ENCODE data around the gene WWOX.
"Not testable (repeated sequence)": the region's sequence is repeated elsewhere in the genome, so short reads cannot be mapped to it uniquely, and the experiment has no call there.

Gene WWOX

GRCh38 chr16:78596996-78597422 lies 497.6 kb downstream of the WWOX start:
- no peak for DNase-seq (ENCODE audit: extremely low read depth, low read depth)
- TF ChIP-seq CTCF (IDR thresholded peaks at IDR 0.05; ENCODE audit: low read depth, low read length), result no peak

GRCh38 chr16:78597809-78598570 lies 498.5 kb downstream of the WWOX start:
- DNase-seq (ENCODE audit: extremely low read depth, low read depth), result no peak
- no peak for TF ChIP-seq CTCF (IDR thresholded peaks at IDR 0.05; ENCODE audit: low read depth, low read length)

GRCh38 chr16:78599271-78599670 lies 499.8 kb downstream of the WWOX start:
- no peak for DNase-seq (ENCODE audit: extremely low read depth, low read depth)
- TF ChIP-seq CTCF (IDR thresholded peaks at IDR 0.05; ENCODE audit: low read depth, low read length), result no peak

- not testable (repeated sequence) for DNase-seq (ENCODE audit: extremely low read depth, low read depth)
Measured at GRCh38 chr16:78604423-78605062, 505.1 kb downstream of the WWOX start.

GRCh38 chr16:78605548-78606101 lies 506.2 kb downstream of the WWOX start:
- no peak for TF ChIP-seq CTCF (IDR thresholded peaks at IDR 0.05; ENCODE audit: low read depth, low read length)
- no peak for DNase-seq (ENCODE audit: extremely low read depth, low read depth)

- no peak for DNase-seq (ENCODE audit: extremely low read depth, low read depth)
- no peak for TF ChIP-seq CTCF (IDR thresholded peaks at IDR 0.05; ENCODE audit: low read depth, low read length)
Measured at GRCh38 chr16:78606545-78606944, 507.1 kb downstream of the WWOX start.

GRCh38 chr16:78607022-78607421 lies 507.6 kb downstream of the WWOX start:
- DNase-seq (ENCODE audit: extremely low read depth, low read depth), result no peak
- TF ChIP-seq CTCF (IDR thresholded peaks at IDR 0.05; ENCODE audit: low read depth, low read length), result no peak
